IMR-90 (cell line): ENCODE results near the gene LSM14B. TPM values are rescaled to one million over a fixed set of nuclear protein-coding genes. Genes with fewer than 3 reads are reported as not detected.

ENCODE experiments used
- ATAC-seq: fragments of 200-7000 bp; cut with Tn5 transposase; 2 replicates; pipeline ENCODE4 v1.9.1; 2020; ENCODE audit warnings: low read depth, mild to moderate bottlenecking, moderate library complexity
- BruUV-seq: library from RNA; stranded (reverse); fragments of 400-500 nt; replicated peaks from 2 replicates; lab custom pipeline; 2021; lab: Mats Ljungman, UMichigan
- CTCF ChIA-PET: fragments of 300-600 bp; formaldehyde crosslinking; extraction: SDS; loops from one replicate; lab custom pipeline; 2021; ENCODE audit warnings: antibody characterized with exemption; lab: Yijun Ruan, JAX
- POLR2A ChIA-PET: fragments of 300-600 bp; sonication (Branson Sonifier 250); formaldehyde crosslinking; loops from one replicate; lab custom pipeline; 2022; ENCODE audit warnings: antibody characterized with exemption; ENCODE audit not compliant: unreplicated experiment; lab: Charles Lee
- DNase-seq: peaks from one replicate; pipeline ENCODE4 v3.0.0; 2013
- H2AFZ ChIP-seq: replicated peaks from 2 replicates; pipeline ENCODE3; 2013; ENCODE audit warnings: low read length, mild to moderate bottlenecking; ENCODE audit not compliant: poor library complexity
- H2AK5ac ChIP-seq: 2 replicates; pipeline ENCODE4 v1.6.1; 2013; ENCODE audit warnings: low read depth, low read length, inconsistent platforms
- H2AK9ac ChIP-seq: replicated peaks from 2 replicates; pipeline ENCODE3; 2013; ENCODE audit warnings: mild to moderate bottlenecking, low read depth, low read length, moderate library complexity; ENCODE audit not compliant: poor library complexity
- H2BK120ac ChIP-seq: 2 replicates; pipeline ENCODE4 v1.6.1; 2013; ENCODE audit warnings: low read depth, low read length, inconsistent platforms
- H2BK15ac ChIP-seq: 3 replicates; pipeline ENCODE4 v1.6.1; 2013; ENCODE audit warnings: low read depth, low read length, inconsistent platforms
- H2BK20ac ChIP-seq: 2 replicates; pipeline ENCODE4 v1.6.1; 2013; ENCODE audit warnings: low read depth, mild to moderate bottlenecking, inconsistent platforms, low read length, moderate library complexity
- H2BK5ac ChIP-seq: 2 replicates; pipeline ENCODE4 v1.6.1; 2013; ENCODE audit warnings: mild to moderate bottlenecking, low read depth, low read length, inconsistent platforms; ENCODE audit not compliant: poor library complexity, severe bottlenecking
- H3K14ac ChIP-seq: replicated peaks from 2 replicates; pipeline ENCODE4 v1.6.1; 2013; ENCODE audit warnings: low read depth, low read length, inconsistent platforms
- H3K18ac ChIP-seq: 2 replicates; pipeline ENCODE4 v1.6.1; 2013; ENCODE audit warnings: low read depth, low read length, control low read depth
- H3K23ac ChIP-seq: 2 replicates; pipeline ENCODE4 v1.6.1; 2013; ENCODE audit warnings: low read depth, low read length, inconsistent platforms
- H3K27ac ChIP-seq: 2 replicates; pipeline ENCODE4 v1.5.1; 2013; ENCODE audit warnings: mild to moderate bottlenecking, control low read depth, low read length; ENCODE audit not compliant: insufficient read depth
- H3K27me3 ChIP-seq: 2 replicates; pipeline ENCODE4 v1.6.1; 2013; ENCODE audit warnings: low read length; ENCODE audit not compliant: control insufficient read depth, insufficient read depth
- H3K36me3 ChIP-seq: 2 replicates; pipeline ENCODE4 v1.6.1; 2013; ENCODE audit warnings: low read length, mixed read lengths; ENCODE audit not compliant: control insufficient read depth, insufficient read depth
- H3K4ac ChIP-seq: 2 replicates; pipeline ENCODE4 v1.6.1; 2013; ENCODE audit warnings: low read depth, low read length, inconsistent platforms
- H3K4me1 ChIP-seq: 2 replicates; pipeline ENCODE4 v1.6.1; 2013; ENCODE audit warnings: low read length, mixed read lengths; ENCODE audit not compliant: control insufficient read depth, insufficient read depth
- H3K4me2 ChIP-seq: 2 replicates; pipeline ENCODE4 v1.6.1; 2013; ENCODE audit warnings: low read depth, mild to moderate bottlenecking, control low read depth, low read length, moderate library complexity
- H3K4me3 ChIP-seq: 2 replicates; pipeline ENCODE4 v1.5.1; 2013; ENCODE audit warnings: low read depth, mild to moderate bottlenecking, control low read depth, low read length, moderate library complexity; ENCODE audit not compliant: insufficient read depth
- H3K56ac ChIP-seq: 2 replicates; pipeline ENCODE4 v1.6.1; 2013; ENCODE audit warnings: low read length, inconsistent platforms; ENCODE audit not compliant: insufficient read depth; ENCODE audit errors: extremely low read depth
- H3K79me1 ChIP-seq, 2 experiments: 2 replicates each; pipeline ENCODE4 v1.6.1; 2013; ENCODE audit warnings: low read length in 2 of 2, inconsistent platforms in 1 of 2, low read depth in 1 of 2
- H3K9ac ChIP-seq: 2 replicates; pipeline ENCODE4 v1.6.1; 2013; ENCODE audit warnings: low read depth, low read length, control low read depth
- H3K9me1 ChIP-seq: 2 replicates; pipeline ENCODE4 v1.6.1; 2013; ENCODE audit warnings: low read length, inconsistent platforms; ENCODE audit not compliant: insufficient read depth
- H3K9me3 ChIP-seq: 2 replicates; pipeline ENCODE4 v1.6.1; 2013; ENCODE audit warnings: low read length; ENCODE audit not compliant: control insufficient read depth, insufficient read depth
- H4K20me1 ChIP-seq: 2 replicates; pipeline ENCODE4 v1.6.1; 2013; ENCODE audit warnings: low read length, inconsistent platforms; ENCODE audit not compliant: insufficient read depth
- H4K5ac ChIP-seq: 2 replicates; pipeline ENCODE4 v1.6.1; 2013; ENCODE audit warnings: mild to moderate bottlenecking, low read depth, low read length, control low read depth
- H4K8ac ChIP-seq, 2 experiments: 2 replicates each; pipeline ENCODE4 v1.6.1; 2013; ENCODE audit warnings: low read depth in 2 of 2, low read length in 2 of 2, control low read depth in 1 of 2, inconsistent platforms in 1 of 2
- H4K91ac ChIP-seq: 2 replicates; pipeline ENCODE4 v1.6.1; 2013; ENCODE audit warnings: low read depth, low read length, inconsistent platforms; ENCODE audit not compliant: insufficient read depth
- FOS ChIP-seq: fragments of 150-350 bp; IDR thresholded peaks from 2 replicates; pipeline ENCODE4 v1.6.1; 2016; ENCODE audit warnings: low read depth, low read length
- MAFK ChIP-seq: IDR thresholded peaks from 2 replicates; pipeline ENCODE4 v1.6.1; 2012; ENCODE audit warnings: low read depth, low read length, improper control_type of control experiment
- MXI1 ChIP-seq: IDR thresholded peaks from 2 replicates; pipeline ENCODE4 v1.6.1; 2012; ENCODE audit warnings: low read depth, mild to moderate bottlenecking, low read length, moderate library complexity, borderline replicate concordance
- POLR2A ChIP-seq: IDR thresholded peaks from 2 replicates; pipeline ENCODE4 v1.6.1; 2012; ENCODE audit warnings: mild to moderate bottlenecking, low read depth, low read length
- RAD21 ChIP-seq: IDR thresholded peaks from 2 replicates; pipeline ENCODE4 v1.6.1; 2012; ENCODE audit warnings: low read length, improper control_type of control experiment
- SMC3 ChIP-seq: fragments of 150-350 bp; IDR thresholded peaks from 2 replicates; pipeline ENCODE4 v1.6.1; 2016; ENCODE audit warnings: low read depth, mild to moderate bottlenecking, antibody characterized with exemption, low read length, moderate library complexity
- WGBS, 2 experiments: methylation state at CpG; one replicate each; pipeline versions ENCODE4 v1.1.5 to v1.1.7; 2013; ENCODE audit warnings: missing lambda C conversion rate in 2 of 2; ENCODE audit not compliant: insufficient read length in 1 of 2; ENCODE audit errors: extremely low coverage in 2 of 2; 5-methylcytosine and 5-hydroxymethylcytosine counted together
- dilution Hi-C: fragments of 300-500 bp; cut with HindIII; formaldehyde crosslinking; loops from one replicate; pipeline ENCODE4 v1.14.3; 2018; ENCODE audit warnings: low sequenced_read_pairs; ENCODE audit not compliant: unreplicated experiment
- in situ Hi-C: fragments of 300-500 bp; cut with MboI; formaldehyde crosslinking; loops from 3 replicates; pipeline ENCODE4 v1.14.3; 2019; ENCODE audit warnings: low sequenced_read_pairs, inconsistent platforms, mixed read lengths
- intact Hi-C: fragments of 100-400 bp; cut with micrococcal nuclease; formaldehyde crosslinking; loops from 2 replicates; pipeline ENCODE4 v1.10.0; 2022
- polyA plus RNA-seq, 3 experiments: library from polyadenylated mRNA; depleted of rRNA; stranded (reverse); fragments of >200 nt; gene quantifications; 2 replicates each; pipeline ENCODE4 v1.2.3, GENCODE V29; 2012; ENCODE audit warnings: low replicate concordance in 1 of 3
- total RNA-seq: library from RNA; depleted of rRNA; stranded (reverse); fragments of >200 nt; gene quantifications from 2 replicates; pipeline ENCODE4 v1.2.3, GENCODE V29; 2012

The LSM14B gene
- total and polyA plus RNA-seq, 2 of the 4 experiments (the other 2 are of a cell fraction): 23.7 to 41.1 TPM

GRCh38 chr20:62112368-62112767 lies 9.9 kb upstream of the LSM14B start:
- Histone ChIP-seq H3K27me3 (peaks cover 15% of the 10 kb centered on the region; the same call in 1 of the 2 replicates), H2BK120ac (no peak overlapping the region), H3K9ac (no peak overlapping the region), H2BK5ac (no peak overlapping the region), H2AK9ac (no peak overlapping the region), H3K4me1 (no peaks in the 10 kb centered on the region), H3K4me3 (no peak overlapping the region), H2AFZ (no peak overlapping the region), H3K9me3 (peaks cover 37% of the 10 kb centered on the region), H2BK15ac (no peak overlapping the region), H2AK5ac (no peak overlapping the region), H4K5ac (no peak overlapping the region), H3K4ac (no peak overlapping the region), H4K20me1 (no peaks in the 10 kb centered on the region), H3K23ac (no peak overlapping the region), H4K91ac (no peak overlapping the region), H3K79me1 (no peaks in the 10 kb centered on the region), H3K4me2 (no peak overlapping the region), H3K14ac (no peak overlapping the region), H3K18ac (no peak overlapping the region), H3K9me1 (no peaks in the 10 kb centered on the region), H3K36me3 (no peaks in the 10 kb centered on the region), H3K27ac (no peak overlapping the region), H4K8ac (no peak overlapping the region), H2BK20ac (no peak overlapping the region), H3K56ac (no peak overlapping the region)
- dilution Hi-C loops: no loop called here
- no peak for DNase-seq
- ATAC-seq: no peak
- no TSS peak for BruUV-seq
- ChIA-PET CTCF (no interaction called here), POLR2A (interaction anchor here (0.6 kb wide), 1 partner anchor 10 kb away, joined by 6 read pairs; the partner anchor contains the start of gene LSM14B)
- TF ChIP-seq MAFK (no peak), RAD21 (no peak), POLR2A (no peak), SMC3 (no peak), FOS (no peak), MXI1 (no peak)
- WGBS, 2 experiments: no CpG with 5 or more reads among the region's 6 CpGs
- in situ Hi-C loops: no loop called here
- intact Hi-C loops: no loop called here
